OCI-LY1 (cell line): ENCODE data around the gene FLT3.

Experiments
- EZH2 ChIP-seq: fragments of 200-600 bp; sonication (generic), shearing (Covaris generic); IDR thresholded peaks from 2 replicates; pipeline ENCODE4 v1.8.0; 2017; ENCODE audit warnings: borderline replicate concordance, mixed run types, mild to moderate bottlenecking, antibody characterized with exemption, low read length, moderate library complexity, mixed read lengths
- TF ChIP-seq, protein P1 (sequence below): fragments of 200-600 bp; sonication (generic), shearing (Covaris generic); IDR thresholded peaks from 2 replicates; pipeline ENCODE4 v1.5.1; 2017; ENCODE audit warnings: mild to moderate bottlenecking, antibody characterized with exemption, low read length, moderate library complexity, mixed read lengths

DNA sequence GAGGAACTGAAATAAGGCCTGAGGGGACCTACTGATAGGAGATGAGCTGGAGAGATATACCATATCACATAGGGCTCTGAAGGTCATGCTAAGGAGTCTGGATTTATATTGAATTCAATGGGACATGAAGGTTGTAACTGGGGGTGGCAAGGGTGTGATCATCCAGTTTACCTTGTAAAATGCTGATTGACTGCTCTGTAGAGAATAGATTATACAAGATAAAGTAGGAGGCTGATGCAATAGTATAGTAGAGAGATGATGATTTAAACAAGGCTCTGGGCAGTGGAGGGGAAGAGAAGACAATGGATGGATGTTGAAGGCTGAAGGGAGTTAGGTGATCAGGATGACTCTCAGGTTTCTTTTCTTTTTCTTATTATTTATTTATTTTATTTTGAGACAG, 19.9 kb upstream of the FLT3 start:
- TF ChIP-seq, protein P1, sequence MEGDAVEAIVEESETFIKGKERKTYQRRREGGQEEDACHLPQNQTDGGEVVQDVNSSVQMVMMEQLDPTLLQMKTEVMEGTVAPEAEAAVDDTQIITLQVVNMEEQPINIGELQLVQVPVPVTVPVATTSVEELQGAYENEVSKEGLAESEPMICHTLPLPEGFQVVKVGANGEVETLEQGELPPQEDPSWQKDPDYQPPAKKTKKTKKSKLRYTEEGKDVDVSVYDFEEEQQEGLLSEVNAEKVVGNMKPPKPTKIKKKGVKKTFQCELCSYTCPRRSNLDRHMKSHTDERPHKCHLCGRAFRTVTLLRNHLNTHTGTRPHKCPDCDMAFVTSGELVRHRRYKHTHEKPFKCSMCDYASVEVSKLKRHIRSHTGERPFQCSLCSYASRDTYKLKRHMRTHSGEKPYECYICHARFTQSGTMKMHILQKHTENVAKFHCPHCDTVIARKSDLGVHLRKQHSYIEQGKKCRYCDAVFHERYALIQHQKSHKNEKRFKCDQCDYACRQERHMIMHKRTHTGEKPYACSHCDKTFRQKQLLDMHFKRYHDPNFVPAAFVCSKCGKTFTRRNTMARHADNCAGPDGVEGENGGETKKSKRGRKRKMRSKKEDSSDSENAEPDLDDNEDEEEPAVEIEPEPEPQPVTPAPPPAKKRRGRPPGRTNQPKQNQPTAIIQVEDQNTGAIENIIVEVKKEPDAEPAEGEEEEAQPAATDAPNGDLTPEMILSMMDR: no peak
- TF ChIP-seq EZH2: no peak
